H1 (cell line): ENCODE results near the gene ENPP6. TPM values are rescaled to one million over a fixed set of nuclear protein-coding genes. Genes with fewer than 3 reads are reported as not detected.

Source experiments
- CTCF ChIA-PET: fragments of 300-600 bp; sonication (Branson Sonifier 250); formaldehyde crosslinking; loops from one replicate; lab custom pipeline; 2021; ENCODE audit not compliant: partially characterized antibody; lab: Charles Lee
- POLR2A ChIA-PET: fragments of 300-600 bp; sonication (Branson Sonifier 250); formaldehyde crosslinking; loops from one replicate; lab custom pipeline; 2021; ENCODE audit warnings: inconsistent platforms; ENCODE audit not compliant: partially characterized antibody; lab: Charles Lee
- DNase-seq, 2 experiments: peaks; one replicate each; pipeline versions ENCODE4 v3.0.0 to v3.0.0-alpha.2; 2010 to 2022; ENCODE audit warnings: low spot score in 2 of 2, low read depth in 1 of 2, mixed read lengths in 1 of 2
- FAIRE-seq: peaks from 2 replicates; lab custom pipeline; 2011; peaks lifted over from hg19 to GRCh38; lab: Jason Lieb, UNC
- H2AFZ ChIP-seq: 2 replicates; pipeline ENCODE4 v1.8.1; 2012; ENCODE audit warnings: low read length, inconsistent platforms
- H2AK5ac ChIP-seq: 2 replicates; pipeline ENCODE4 v1.6.1; 2013; ENCODE audit warnings: low read depth, low read length
- H2BK120ac ChIP-seq: replicated peaks from 2 replicates; pipeline ENCODE3; 2013; ENCODE audit warnings: low read depth, low read length, inconsistent platforms
- H2BK12ac ChIP-seq: 2 replicates; pipeline ENCODE4 v1.6.1; 2013; ENCODE audit warnings: low read depth, low read length
- H2BK15ac ChIP-seq: 2 replicates; pipeline ENCODE4 v1.6.1; 2013; ENCODE audit warnings: low read length
- H2BK20ac ChIP-seq: 2 replicates; pipeline ENCODE4 v1.6.1; 2013; ENCODE audit warnings: low read length
- H2BK5ac ChIP-seq: 2 replicates; pipeline ENCODE4 v1.6.1; 2013; ENCODE audit warnings: low read depth, low read length
- H3K14ac ChIP-seq: 2 replicates; pipeline ENCODE4 v1.6.1; 2013; ENCODE audit warnings: inconsistent platforms; ENCODE audit not compliant: insufficient read length
- H3K18ac ChIP-seq: 2 replicates; pipeline ENCODE4 v1.6.1; 2013; ENCODE audit warnings: low read length; ENCODE audit errors: extremely low read depth
- H3K23ac ChIP-seq: 2 replicates; pipeline ENCODE4 v1.6.1; 2013; ENCODE audit warnings: inconsistent platforms; ENCODE audit not compliant: insufficient read length
- H3K23me2 ChIP-seq: 2 replicates; pipeline ENCODE4 v1.6.1; 2013; ENCODE audit warnings: low read depth, low read length
- H3K27ac ChIP-seq: 2 replicates; pipeline ENCODE4 v1.6.1; 2011; ENCODE audit warnings: low read depth, low read length, inconsistent platforms
- H3K27me3 ChIP-seq, 4 experiments: replicated peaks in 1 of 4; 1 replicate in 1 of 4; 2 replicates in 3 of 4; pipeline versions ENCODE4 v1.6.1 to v1.8.1; 2011 to 2013; ENCODE audit warnings: low read length in 3 of 4, mild to moderate bottlenecking in 3 of 4, inconsistent platforms in 2 of 4, mixed read lengths in 2 of 4, moderate library complexity in 1 of 4; ENCODE audit not compliant: control insufficient read depth in 3 of 4, insufficient read depth in 3 of 4; ENCODE audit errors: extremely low read depth in 1 of 4
- H3K36me3 ChIP-seq, 4 experiments: 2 replicates each; pipeline versions ENCODE4 v1.6.1 to v1.8.1; 2011 to 2013; ENCODE audit warnings: mild to moderate bottlenecking in 4 of 4, low read length in 3 of 4, moderate library complexity in 2 of 4, control low read depth in 1 of 4, inconsistent platforms in 1 of 4; ENCODE audit not compliant: insufficient read depth in 4 of 4, control insufficient read depth in 2 of 4
- H3K4ac ChIP-seq: replicated peaks from 2 replicates; pipeline ENCODE3; 2013; ENCODE audit warnings: low read length, low read depth, mixed read lengths, inconsistent platforms; ENCODE audit not compliant: insufficient read length
- H3K4me1 ChIP-seq, 4 experiments: replicated peaks in 1 of 4; 1 replicate in 1 of 4; 2 replicates in 3 of 4; pipeline versions ENCODE4 v1.6.1 to v1.8.1; 2011 to 2013; ENCODE audit warnings: low read length in 3 of 4, inconsistent platforms in 2 of 4, mixed read lengths in 1 of 4; ENCODE audit not compliant: insufficient read depth in 4 of 4, control insufficient read depth in 3 of 4
- H3K4me2 ChIP-seq, 2 experiments: 2 replicates each; pipeline versions ENCODE4 v1.6.1 to v1.8.1; 2011 to 2013; ENCODE audit warnings: low read depth in 2 of 2, low read length in 2 of 2, control low read depth in 1 of 2, inconsistent platforms in 1 of 2, mild to moderate bottlenecking in 1 of 2; ENCODE audit not compliant: insufficient read depth in 1 of 2
- H3K4me3 ChIP-seq, 4 experiments: fragments of 200-600, 300-600 bp in 1 of 4; sonication (generic), shearing (Covaris generic), sonication (Bioruptor Twin) in 1 of 4; 2 replicates each; pipeline versions ENCODE4 v1.5.1 to v1.8.1; 2011 to 2016; ENCODE audit warnings: low read length in 4 of 4, low read depth in 3 of 4, control low read depth in 2 of 4, inconsistent platforms in 2 of 4, mild to moderate bottlenecking in 2 of 4, mixed read lengths in 1 of 4, moderate library complexity in 1 of 4; ENCODE audit not compliant: insufficient read depth in 2 of 4; ENCODE audit errors: extremely low read depth in 1 of 4
- H3K56ac ChIP-seq: replicated peaks from 2 replicates; pipeline ENCODE3; 2013; ENCODE audit warnings: low read depth, mild to moderate bottlenecking, mixed read lengths, low read length, inconsistent platforms; ENCODE audit not compliant: insufficient read length
- H3K79me1 ChIP-seq: 2 replicates; pipeline ENCODE4 v1.6.1; 2013; ENCODE audit warnings: low read depth, low read length, control low read depth
- H3K79me2 ChIP-seq, 2 experiments: 2 replicates each; pipeline versions ENCODE4 v1.6.1 to v1.8.1; 2012 to 2013; ENCODE audit warnings: low read length in 2 of 2, mild to moderate bottlenecking in 2 of 2, inconsistent platforms in 1 of 2; ENCODE audit not compliant: insufficient read depth in 2 of 2, control insufficient read depth in 1 of 2
- H3K9ac ChIP-seq, 4 experiments: replicated peaks in 1 of 4; 1 replicate in 1 of 4; 2 replicates in 3 of 4; pipeline versions ENCODE4 v1.6.1 to v1.8.1; 2011 to 2013; ENCODE audit warnings: low read depth in 3 of 4, low read length in 3 of 4, control low read depth in 2 of 4, mild to moderate bottlenecking in 2 of 4, moderate library complexity in 2 of 4, inconsistent platforms in 1 of 4; ENCODE audit errors: extremely low read depth in 1 of 4
- H3K9me3 ChIP-seq, 2 experiments: 2 replicates each; pipeline versions ENCODE4 v1.6.1 to v1.8.1; 2012 to 2013; ENCODE audit warnings: mild to moderate bottlenecking in 2 of 2, moderate library complexity in 2 of 2, control low read depth in 1 of 2, inconsistent platforms in 1 of 2, low read depth in 1 of 2, low read length in 1 of 2, mixed read lengths in 1 of 2; ENCODE audit not compliant: insufficient read depth in 2 of 2
- H4K20me1 ChIP-seq, 2 experiments: replicated peaks in 1 of 2; 2 replicates each; pipeline versions ENCODE3 to v1.8.1; 2011 to 2013; ENCODE audit warnings: inconsistent platforms in 2 of 2, low read length in 2 of 2, mild to moderate bottlenecking in 1 of 2; ENCODE audit not compliant: insufficient read depth in 2 of 2, control insufficient read depth in 1 of 2
- H4K5ac ChIP-seq: 2 replicates; pipeline ENCODE4 v1.6.1; 2013; ENCODE audit warnings: low read length, low read depth, mixed read lengths, inconsistent platforms; ENCODE audit not compliant: insufficient read length
- H4K8ac ChIP-seq: 2 replicates; pipeline ENCODE4 v1.8.0; 2013; ENCODE audit warnings: mild to moderate bottlenecking, moderate library complexity, low read length, inconsistent platforms; ENCODE audit not compliant: insufficient read depth; ENCODE audit errors: extremely low read depth
- H4K91ac ChIP-seq: replicated peaks from 2 replicates; pipeline ENCODE3; 2013; ENCODE audit warnings: low read length, mixed read lengths, inconsistent platforms; ENCODE audit not compliant: insufficient read length
- CBX5 ChIP-seq: fragments of 300-800, 300-1000 bp; sonication (generic); IDR thresholded peaks from 2 replicates; pipeline ENCODE4 v1.7.1; 2016; ENCODE audit warnings: antibody characterized with exemption, low read length, low read depth
- CREB1 ChIP-seq: IDR thresholded peaks from 2 replicates; pipeline ENCODE4 v1.6.1; 2012; ENCODE audit warnings: inconsistent platforms
- EP300 ChIP-seq, 2 experiments: IDR thresholded peaks; 1 replicate in 1 of 2; 2 replicates in 1 of 2; pipeline ENCODE4 v1.6.1; 2011 to 2012; ENCODE audit warnings: low read depth in 2 of 2, low read length in 2 of 2, mild to moderate bottlenecking in 2 of 2, borderline replicate concordance in 1 of 2, inconsistent platforms in 1 of 2, moderate library complexity in 1 of 2
- HDAC2 ChIP-seq, 2 experiments: fragments of 300-600 bp in 1 of 2; sonication (generic) in 1 of 2; IDR thresholded peaks; 2 replicates each; pipeline ENCODE4 v1.6.1; 2011 to 2012; ENCODE audit warnings: low read depth in 2 of 2, low read length in 2 of 2, mild to moderate bottlenecking in 2 of 2, moderate library complexity in 2 of 2, borderline replicate concordance in 1 of 2, inconsistent platforms in 1 of 2
- NANOG ChIP-seq: IDR thresholded peaks from 2 replicates; pipeline ENCODE4 v1.6.1; 2011; ENCODE audit warnings: low read length, low read depth, mild to moderate bottlenecking, inconsistent platforms; ENCODE audit not compliant: insufficient read depth, poor library complexity, severe bottlenecking
- POLR2A ChIP-seq, 2 experiments: IDR thresholded peaks; 1 replicate in 1 of 2; 2 replicates in 1 of 2; pipeline ENCODE4 v1.6.1; 2011; ENCODE audit warnings: low read depth in 2 of 2, low read length in 2 of 2, mild to moderate bottlenecking in 2 of 2; ENCODE audit errors: control extremely low read depth in 1 of 2
- SIN3A ChIP-seq, 2 experiments: IDR thresholded peaks in 1 of 2; conservative IDR thresholded peaks in 1 of 2; 2 replicates each; pipeline ENCODE4 v1.6.1; 2011 to 2012; ENCODE audit warnings: low read length in 2 of 2, improper control_type of control experiment in 1 of 2, low read depth in 1 of 2, mild to moderate bottlenecking in 1 of 2
- SUZ12 ChIP-seq: fragments of 200-600 bp; sonication (generic); IDR thresholded peaks from 2 replicates; pipeline ENCODE4 v1.6.1; 2012; ENCODE audit warnings: mild to moderate bottlenecking, inconsistent platforms, low read length, moderate library complexity, mixed read lengths
- TAF7 ChIP-seq: optimal IDR thresholded peaks from 2 replicates; pipeline ENCODE3; 2011; ENCODE audit warnings: low read depth, mild to moderate bottlenecking, inconsistent platforms, low read length, moderate library complexity, borderline replicate concordance
- TCF12 ChIP-seq: IDR thresholded peaks from 2 replicates; pipeline ENCODE4 v1.6.1; 2011; ENCODE audit warnings: low read depth, mild to moderate bottlenecking, low read length
- YY1 ChIP-seq: IDR thresholded peaks from 2 replicates; pipeline ENCODE4 v1.6.1; 2011; ENCODE audit warnings: low read depth, mild to moderate bottlenecking, low read length
- WGBS, 2 experiments: shearing (Covaris generic) in 1 of 2; methylation state at CpG; one replicate each; pipeline versions ENCODE4 v1.1.6 to v1.1.7; 2013 to 2015; ENCODE audit warnings: low lambda C conversion rate in 2 of 2, mixed read lengths in 2 of 2, inconsistent platforms in 1 of 2, low coverage in 1 of 2, missing lambda C conversion rate in 1 of 2; ENCODE audit not compliant: insufficient replicate concordance in 2 of 2, insufficient coverage in 1 of 2, insufficient read length in 1 of 2; ENCODE audit errors: extremely low coverage in 1 of 2, missing lambda C conversion rate in 1 of 2; 5-methylcytosine and 5-hydroxymethylcytosine counted together
- polyA plus RNA-seq, 7 experiments: library from polyadenylated mRNA; depleted of rRNA in 3 of 7; stranded (reverse) in 5 of 7; unstranded in 2 of 7; fragments of >200 nt in 5 of 7; fragments of 200-250 nt in 2 of 7; gene quantifications; 1 replicate in 5 of 7; 2 replicates in 1 of 7; 4 replicates in 1 of 7; pipeline versions ENCODE4 v1.2.1 to v1.2.3, GENCODE V29; 2011 to 2013; ENCODE audit warnings: missing spikeins in 2 of 7, mixed read lengths in 2 of 7
- total RNA-seq: library from RNA; stranded (reverse); fragmentation: NEBNext Ultra II Directional; extraction: Animal tissue kit (Norgen Biotek cat#: 25700); gene quantifications from 2 replicates; pipeline ENCODE4 v1.2.1, GENCODE V29; 2021
- TF ChIP-seq, protein P1 (sequence below): IDR thresholded peaks from 2 replicates; pipeline ENCODE4 v1.6.1; 2012; ENCODE audit warnings: inconsistent platforms

The ENPP6 gene
- total and polyA plus RNA-seq, 2 of the 8 experiments (the other 6 are each of a cell fraction or from before 2014, with no cell fraction given), result 0.11 to 0.20 TPM

DNA sequence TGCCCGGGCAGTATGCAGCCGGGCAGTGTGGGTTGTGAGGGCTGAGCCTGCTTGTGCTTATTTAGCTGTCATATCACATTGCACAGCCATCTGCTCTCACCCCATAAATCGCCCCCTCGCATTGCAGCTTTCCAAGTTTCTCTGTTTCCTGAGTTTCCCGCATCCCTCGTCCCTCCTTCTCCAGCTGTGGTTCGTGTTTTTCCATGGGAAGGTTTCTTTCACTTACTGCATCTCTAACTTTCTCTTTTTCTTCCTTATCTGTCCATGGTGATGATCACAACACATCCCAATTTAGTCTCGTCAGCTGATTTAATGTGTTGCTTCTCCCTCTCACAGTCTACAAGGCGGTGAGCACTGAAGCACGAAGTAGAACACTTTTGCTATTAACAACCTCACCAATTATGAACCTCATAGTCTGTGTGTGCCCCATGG lies 118.1 kb downstream of the ENPP6 start:
- Histone ChIP-seq H3K23me2 (peaks cover 2% of the 10 kb centered on the region; the same call in 1 of the 2 replicates), H4K5ac (no peak overlapping the region), H3K4me1 (peaks cover 0 to 6% (median 1%) of the 10 kb centered on the region in 4 experiments; a peak in 4 of 7 replicates), H3K4ac (no peak overlapping the region), H3K56ac (no peak overlapping the region), H3K18ac (no peak overlapping the region), H3K23ac (no peak overlapping the region), H2BK5ac (no peak overlapping the region), H3K9me3 (no peaks in the 10 kb centered on the region), H2BK120ac (no peak overlapping the region), H3K27ac (no peak overlapping the region), H3K79me2 (no peaks in the 10 kb centered on the region), H3K14ac (no peak overlapping the region), H3K4me3 (no peak overlapping the region), H2BK12ac (no peak overlapping the region), H2AFZ (no peak overlapping the region), H4K8ac (no peak overlapping the region), H4K20me1 (peaks cover 0 to 2% of the 10 kb centered on the region in 2 experiments), H3K27me3 (peaks cover 0 to 9% (median 2%) of the 10 kb centered on the region in 4 experiments; a peak in 2 of 7 replicates), H2AK5ac (no peak overlapping the region), H3K79me1 (no peaks in the 10 kb centered on the region), H3K36me3 (no peaks in the 10 kb centered on the region), H4K91ac (no peak overlapping the region), H3K4me2 (no peak overlapping the region), H2BK15ac (no peak overlapping the region; the same call in 1 of the 2 replicates), H2BK20ac (no peak overlapping the region), H3K9ac (no peak overlapping the region)
- ChIA-PET CTCF (interaction anchor here (0.6 to 11.3 kb wide), 54 partner anchors 9 to 646 kb away, joined by 3 to 151 read pairs (median 4); partner anchors contain the start of gene STOX2), POLR2A (no interaction called here)
- no peak for DNase-seq
- no peak for FAIRE-seq
- WGBS, 2 experiments, result 84% methylated on average over 10 of the region's 10 CpGs; no CpG with 5 or more reads in 1 of the 2 experiments
- TF ChIP-seq EP300 (IDR thresholded peaks at IDR 0.05; ENCODE audit: borderline replicate concordance in 1 of 2, low read depth in 2 of 2, low read length in 2 of 2) (no peak), CREB1 (no peak), POLR2A (IDR thresholded peaks at IDR 0.05; ENCODE audit: control extremely low read depth in 1 of 2, low read depth in 2 of 2, low read length in 2 of 2) (no peak), SIN3A (conservative IDR thresholded peaks at IDR 0.05 in 1 of 2, IDR thresholded peaks at IDR 0.05 in 1 of 2; ENCODE audit: low read depth in 1 of 2, low read length in 2 of 2) (no peak), TAF7 (no peak), HDAC2 (IDR thresholded peaks at IDR 0.05; ENCODE audit: borderline replicate concordance in 1 of 2, low read depth in 2 of 2, low read length in 2 of 2) (no peak), SUZ12 (no peak), YY1 (no peak), NANOG (no peak), TCF12 (no peak), CBX5 (no peak)
- TF ChIP-seq, protein P1, sequence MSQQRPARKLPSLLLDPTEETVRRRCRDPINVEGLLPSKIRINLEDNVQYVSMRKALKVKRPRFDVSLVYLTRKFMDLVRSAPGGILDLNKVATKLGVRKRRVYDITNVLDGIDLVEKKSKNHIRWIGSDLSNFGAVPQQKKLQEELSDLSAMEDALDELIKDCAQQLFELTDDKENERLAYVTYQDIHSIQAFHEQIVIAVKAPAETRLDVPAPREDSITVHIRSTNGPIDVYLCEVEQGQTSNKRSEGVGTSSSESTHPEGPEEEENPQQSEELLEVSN, result no peak
